Midbrain (tissue), 1 donor: ENCODE data around the gene PER2.

Source experiments
- DNase-seq: peaks from one replicate; lab custom pipeline; 2025; lab: John Stamatoyannopoulos, UW

Gene PER2

DNA sequence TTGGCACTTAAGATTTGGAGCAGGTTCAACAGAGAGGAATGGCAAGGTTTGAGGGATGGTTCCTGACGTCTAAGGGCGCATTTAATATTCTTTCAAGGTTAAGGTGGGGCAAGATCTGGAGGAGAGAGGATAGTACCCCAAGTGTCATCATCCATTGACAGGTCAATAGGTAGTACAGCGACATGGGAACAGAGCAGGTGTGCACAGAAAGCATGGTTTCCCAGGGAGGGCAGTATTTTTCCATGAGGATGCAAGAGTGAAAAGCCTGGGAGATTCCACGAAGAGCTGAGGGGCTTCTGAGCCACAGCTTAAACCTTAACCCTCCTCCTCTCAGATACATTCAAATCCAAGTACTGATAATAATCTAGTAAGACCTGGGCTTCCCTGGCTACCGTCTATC, 57.7 kb downstream of the PER2 start:
- no peak for DNase-seq

DNA sequence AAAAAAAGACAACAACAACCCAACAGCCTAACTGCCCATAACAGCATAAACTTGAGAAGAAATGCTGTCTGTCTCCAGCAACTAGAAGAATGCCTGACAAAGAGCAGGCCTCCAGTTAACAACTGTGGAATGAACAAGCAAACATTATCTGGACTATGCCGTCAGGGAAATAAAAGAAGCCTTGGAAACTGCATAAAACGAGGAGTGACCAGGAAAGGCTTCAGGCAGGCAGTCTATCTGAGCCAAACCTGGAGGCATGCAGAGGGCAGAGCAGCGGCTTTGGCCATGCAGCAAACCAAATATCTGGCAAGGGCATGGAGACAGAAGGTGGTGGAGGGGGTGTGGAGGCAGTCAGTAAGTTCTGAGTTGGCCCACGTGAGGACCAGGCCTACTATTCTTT, 59.7 kb downstream of the PER2 start:
- no peak for DNase-seq

DNA sequence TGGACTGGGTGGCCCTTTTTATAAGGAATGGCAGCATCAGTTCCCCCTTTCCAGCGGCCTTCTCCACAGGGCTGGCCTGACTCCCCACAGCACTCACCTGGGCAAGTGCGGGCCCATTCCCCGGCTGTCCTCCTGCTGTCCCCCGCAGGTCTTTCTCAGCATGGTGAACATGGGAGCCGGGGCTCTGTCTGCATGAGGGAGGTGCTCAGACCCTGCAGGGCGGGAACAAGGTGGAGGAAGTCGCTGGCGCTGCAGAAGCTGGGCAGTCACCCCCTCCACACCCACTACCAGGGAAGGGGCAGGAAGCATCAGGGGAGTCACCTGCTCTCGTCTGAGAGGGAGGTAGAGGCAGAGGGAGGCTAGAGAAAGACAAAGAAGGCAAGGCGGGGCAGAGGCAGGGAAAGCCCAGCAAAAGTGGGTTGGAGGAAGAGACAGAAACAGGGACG, 60.8 kb downstream of the PER2 start:
- DNase-seq: no peak

GRCh38 chr2:238226698-238227586, 61.5 kb downstream of the PER2 start:
- no peak for DNase-seq

DNA sequence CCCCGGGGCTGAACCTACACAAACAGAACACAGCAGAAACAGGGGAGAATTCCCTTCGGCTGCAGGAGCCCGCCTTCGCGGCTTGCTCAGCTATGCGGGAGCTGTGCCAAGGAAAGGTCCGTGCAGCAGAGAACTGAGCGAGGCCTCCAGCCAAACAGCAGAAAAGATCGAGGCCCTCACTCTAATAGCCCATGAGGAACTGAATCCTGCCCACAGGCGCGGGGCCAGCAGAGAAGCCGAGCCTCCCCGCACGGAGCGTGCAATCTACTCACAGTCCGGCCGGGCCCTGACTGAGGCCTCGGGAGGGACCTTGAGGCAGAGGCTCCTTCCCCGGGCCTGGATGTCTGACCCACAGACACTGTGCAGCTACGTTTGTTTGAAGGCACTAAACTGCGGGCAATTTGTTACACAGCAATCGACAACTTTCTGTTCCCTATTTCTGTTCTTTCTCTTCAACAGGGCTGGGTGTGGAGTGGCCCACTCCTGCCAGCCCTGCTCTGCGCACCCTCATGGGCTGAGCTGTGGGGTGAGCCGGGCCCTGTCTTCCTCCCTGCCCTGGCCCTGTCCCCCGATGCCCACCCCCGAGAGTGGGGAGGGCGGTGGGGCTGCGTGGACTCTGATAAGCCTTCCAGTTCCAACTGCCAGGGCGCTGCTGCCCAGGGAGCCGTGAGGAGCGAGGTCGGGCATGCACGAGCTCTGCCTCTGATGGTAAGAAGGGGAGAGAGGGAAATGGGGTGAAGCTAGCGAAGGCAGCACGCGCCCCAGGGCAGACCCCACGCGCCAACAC, 62.3 kb downstream of the PER2 start:
- DNase-seq: no peak

GRCh38 chr2:238225121-238225520, 63.3 kb downstream of the PER2 start:
- no peak for DNase-seq

GRCh38 chr2:238224356-238225035, 63.9 kb downstream of the PER2 start:
- no peak for DNase-seq

DNA sequence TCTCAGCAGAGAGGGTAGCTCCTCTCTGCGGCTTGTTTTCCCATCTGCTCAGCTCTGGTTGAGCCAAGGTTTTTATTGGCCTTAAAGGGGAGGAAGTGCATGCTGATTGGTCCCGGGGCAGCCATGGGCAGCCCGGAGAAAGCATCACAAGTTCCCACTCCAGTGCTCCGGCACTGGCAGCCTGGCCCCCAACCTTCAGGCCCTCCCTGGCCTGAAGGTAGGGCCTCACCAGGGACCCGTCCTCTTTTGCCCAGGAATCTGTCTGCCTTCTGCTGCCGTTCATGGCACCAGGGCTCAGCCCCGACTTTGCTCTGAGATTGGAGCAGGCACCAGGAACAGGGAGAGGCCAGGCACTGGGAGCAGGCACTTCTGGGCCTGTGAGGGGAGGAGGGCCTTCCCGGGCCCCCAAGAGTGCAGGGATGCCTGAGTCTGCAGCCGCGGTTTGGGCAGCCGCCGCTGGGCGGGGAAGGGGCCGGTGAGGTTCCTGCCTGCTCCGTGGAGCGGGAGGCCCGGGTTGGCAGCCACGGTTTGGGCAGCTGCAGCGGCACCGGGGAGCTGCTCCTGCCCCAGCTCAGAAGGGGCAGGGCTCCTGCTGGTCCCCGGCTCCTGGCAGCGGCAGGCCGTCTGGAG, 67.4 kb downstream of the PER2 start:
- peak; percentile 82 for DNase-seq

DNA sequence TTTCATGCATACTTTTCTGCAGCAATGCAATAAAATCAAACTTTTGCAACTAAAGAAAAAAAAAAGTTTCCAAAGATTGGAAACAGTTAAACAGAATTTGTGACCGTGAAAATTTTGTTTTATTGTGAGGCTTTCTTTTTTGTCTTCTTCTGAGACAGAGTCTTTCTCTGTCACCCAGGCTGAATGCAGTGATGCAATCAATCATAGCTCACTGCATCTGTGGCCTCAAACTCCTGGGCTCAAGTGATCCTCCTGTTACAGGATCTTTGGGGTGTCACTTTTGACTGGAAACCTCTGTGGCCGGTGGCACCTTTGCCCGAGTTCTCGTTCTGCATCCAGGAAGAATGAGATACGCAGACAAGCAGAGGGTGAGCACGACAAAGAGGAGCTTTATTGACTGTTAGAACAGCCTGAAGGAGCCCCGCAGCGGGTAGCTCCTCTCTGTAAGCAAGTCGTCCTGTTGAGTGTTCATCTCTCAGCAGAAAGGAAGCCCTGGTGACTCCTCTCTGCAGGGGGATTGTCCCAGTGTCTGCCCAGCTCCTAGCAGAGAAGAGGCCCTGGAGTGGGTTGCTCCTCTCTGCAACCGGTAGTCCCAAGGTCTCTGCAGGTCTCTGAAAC, 68.0 kb downstream of the PER2 start:
- DNase-seq: peak; percentile 64

GRCh38 chr2:238216651-238217184, 71.7 kb downstream of the PER2 start:
- peak; percentile 90 for DNase-seq

- no peak for DNase-seq
These were observed 81.4 kb downstream of the PER2 start for GRCh38 chr2:238207006-238207405.

DNA sequence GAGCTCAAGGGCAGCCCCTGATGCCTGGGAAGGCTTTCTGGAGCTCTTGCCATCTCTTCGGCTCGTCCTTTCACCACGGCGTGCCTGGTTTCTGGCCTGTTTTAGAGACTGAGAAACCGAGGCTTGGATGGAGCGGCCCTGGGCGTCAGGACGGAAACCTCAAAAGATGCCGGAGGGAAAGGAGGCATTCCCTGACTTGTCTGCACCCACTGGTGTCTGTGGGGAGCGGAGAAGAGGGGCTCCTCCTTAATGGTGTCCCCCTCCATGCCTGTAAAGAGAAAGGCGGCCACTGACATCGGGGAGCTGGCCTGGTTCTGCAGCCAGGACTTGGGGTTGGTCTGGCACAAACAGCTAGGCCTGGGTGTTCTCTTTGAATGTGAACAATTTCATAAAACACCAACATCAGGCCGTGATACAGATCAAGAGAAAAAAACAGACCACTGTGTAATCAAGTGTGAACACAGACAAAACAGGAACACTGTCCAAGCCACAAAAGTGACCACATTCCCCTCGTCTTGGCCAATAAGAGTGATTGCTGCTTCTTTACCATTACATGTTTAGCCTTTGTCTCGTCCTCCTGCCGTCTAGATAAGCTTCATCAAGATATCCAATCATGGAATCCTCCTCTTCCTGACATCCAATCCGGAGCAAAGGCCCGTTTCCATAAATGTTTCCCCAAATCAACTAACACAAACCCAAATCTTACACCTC, 84.3 kb downstream of the PER2 start:
- DNase-seq: no peak

GRCh38 chr2:238203094-238203972, 85.1 kb downstream of the PER2 start, which contains the start of gene ILKAP:
Gene ILKAP (minus strand): TSS chr2:238203695. CDS start chr2:238203553, 142 bp downstream.
- DNase-seq: peak; percentile 85

DNA sequence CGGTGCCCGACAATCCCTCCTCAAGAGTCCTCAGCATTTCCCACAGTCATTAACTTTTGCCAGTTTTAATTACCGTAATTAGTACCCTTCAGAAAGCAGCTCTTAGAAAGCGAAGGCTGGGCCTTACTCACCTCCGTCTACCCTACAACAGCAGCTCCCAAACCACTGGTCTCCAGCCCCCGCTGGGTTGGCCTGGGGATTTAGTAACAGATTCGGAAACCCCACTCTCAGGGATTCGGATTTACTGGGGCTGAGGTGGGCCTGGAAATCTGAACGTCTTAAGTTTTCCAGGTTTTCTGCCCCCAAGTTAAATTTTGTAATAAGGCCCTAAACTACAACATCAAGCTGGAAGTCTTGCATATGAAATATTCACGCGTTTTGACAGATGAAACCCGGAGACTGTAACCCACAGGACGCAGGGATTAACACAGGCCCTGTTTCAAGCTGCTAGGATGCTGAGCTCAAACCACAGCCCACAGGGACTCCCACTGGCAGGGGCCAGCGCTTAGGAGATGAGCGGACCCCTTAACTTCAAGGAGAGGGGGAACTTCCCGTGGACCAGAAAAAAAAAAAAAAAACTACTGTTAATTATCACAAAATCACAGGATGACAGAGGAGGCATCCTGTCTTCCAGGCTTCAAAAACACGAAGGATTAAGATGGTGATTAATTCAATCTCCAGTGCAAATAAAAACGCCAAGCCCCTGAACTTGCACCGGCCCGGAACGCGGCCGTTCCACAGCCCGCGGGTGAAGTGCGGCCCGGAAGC, 85.9 kb downstream of the PER2 start:
- no peak for DNase-seq
